Measurements from ENCODE around the gene WBP2. TPM values are rescaled to one million over a fixed set of nuclear protein-coding genes. Genes with fewer than 3 reads are reported as not detected.

The WBP2 gene
- total RNA-seq, 1 donor from 2014 or later: 57.5 TPM

DNA sequence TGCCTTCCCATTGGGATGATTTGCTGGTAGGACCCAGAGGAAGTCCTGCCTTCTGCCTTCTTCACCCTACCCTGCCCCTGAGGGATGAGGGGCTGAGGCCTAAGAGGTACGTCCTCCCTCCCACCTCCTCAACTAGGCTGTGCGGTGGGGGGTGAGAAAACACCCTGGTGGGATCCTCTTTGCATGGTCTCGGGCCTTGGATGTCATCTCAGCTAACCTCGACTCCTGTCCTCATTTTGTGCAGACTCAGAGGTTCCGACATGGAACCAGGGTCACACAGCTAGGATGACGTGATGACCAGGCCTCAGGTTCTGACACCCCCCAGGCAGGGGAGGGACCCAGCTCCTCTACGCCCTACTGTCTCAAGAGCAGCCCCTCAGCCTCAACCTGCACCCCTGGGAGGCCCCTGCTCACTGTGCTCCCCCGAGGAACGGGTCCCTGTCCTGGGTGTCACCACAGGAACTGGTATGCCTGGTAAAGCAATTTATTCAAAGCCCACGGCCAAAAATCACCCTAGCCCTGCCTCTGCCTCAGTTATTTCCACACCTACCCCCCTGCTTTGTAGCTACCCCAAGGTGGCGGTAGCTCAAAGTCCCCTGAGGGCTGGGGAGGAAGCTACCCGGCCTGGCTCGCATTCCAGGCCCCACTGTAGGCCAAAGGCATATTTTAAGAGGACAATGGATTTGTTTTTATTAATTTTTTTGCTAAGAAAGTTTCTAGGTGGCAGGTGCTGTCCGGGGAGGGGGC, 28.4 kb downstream of the WBP2 start:
- ATAC-seq: no peak

DNA sequence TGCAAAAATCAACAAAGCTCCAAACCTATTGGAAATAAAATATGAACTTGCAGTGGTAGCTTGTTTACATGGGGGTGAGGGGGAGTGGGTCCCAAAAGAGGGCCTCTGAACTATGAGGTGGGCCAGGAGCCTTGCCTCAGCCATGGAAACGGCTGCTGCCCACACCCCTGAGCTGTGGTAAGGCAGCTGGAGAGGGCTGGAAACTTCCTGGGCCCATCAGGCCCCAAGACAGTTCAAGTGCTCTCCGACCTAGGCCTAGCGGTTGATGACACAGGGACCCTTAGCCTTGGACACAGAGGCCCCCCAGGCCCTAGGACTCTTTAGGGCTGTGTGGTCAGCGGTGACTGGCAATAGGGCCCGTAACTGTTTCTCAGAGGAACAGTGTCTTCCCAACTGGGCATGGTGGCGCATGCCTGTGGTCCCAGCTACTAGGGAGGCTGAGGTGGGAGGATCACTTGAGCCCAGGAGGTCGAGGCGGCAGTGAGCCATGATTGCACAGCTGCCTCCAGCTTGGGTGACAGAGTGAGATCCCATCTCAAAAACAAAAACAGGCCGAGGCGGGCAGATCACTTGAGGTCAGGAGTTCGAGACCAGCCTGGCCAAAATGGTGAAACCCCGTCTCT, 29.3 kb downstream of the WBP2 start:
- no peak for ATAC-seq

DNA sequence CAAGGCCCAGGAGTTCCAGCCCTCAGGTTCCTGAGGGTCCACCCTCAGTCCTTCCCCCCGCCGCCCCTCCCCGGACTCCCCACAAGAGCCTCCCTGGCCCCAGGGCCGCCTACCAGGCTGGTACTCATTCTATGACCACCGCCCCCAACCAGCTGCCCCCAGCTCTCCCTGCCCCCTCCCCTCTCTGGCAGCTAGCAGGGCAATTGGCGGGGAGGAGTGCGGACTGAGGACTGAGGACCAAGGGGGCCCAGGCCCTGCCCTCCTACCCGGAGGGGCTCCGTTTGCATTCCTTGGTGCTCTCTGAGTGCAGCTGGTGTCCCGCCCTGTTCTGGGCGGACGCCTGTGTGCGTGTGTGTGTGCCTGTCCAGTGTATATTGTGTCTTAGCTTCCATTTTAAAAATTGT, 30.0 kb downstream of the WBP2 start:
- no peak for ATAC-seq

DNA sequence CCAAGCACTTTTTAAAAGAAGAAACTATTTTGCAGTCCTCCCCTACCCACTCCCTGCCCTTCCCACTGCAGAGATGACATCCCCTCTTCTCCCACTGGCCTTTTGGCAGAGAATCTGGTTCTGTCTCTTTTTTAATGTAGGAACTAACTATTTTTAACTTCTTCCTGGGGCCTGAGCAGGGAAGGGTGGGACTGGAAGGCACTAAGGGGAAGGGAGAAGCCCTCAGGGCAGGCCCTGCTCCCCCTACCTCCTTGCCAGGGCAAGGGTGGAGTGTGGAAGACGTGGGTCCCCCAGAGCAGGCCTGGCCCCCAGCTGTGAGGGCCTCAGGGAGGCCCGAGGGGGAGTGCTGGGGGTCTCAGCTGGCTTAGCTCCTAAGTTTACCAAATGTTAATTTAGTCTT, 30.5 kb downstream of the WBP2 start:
- ATAC-seq: no peak

DNA sequence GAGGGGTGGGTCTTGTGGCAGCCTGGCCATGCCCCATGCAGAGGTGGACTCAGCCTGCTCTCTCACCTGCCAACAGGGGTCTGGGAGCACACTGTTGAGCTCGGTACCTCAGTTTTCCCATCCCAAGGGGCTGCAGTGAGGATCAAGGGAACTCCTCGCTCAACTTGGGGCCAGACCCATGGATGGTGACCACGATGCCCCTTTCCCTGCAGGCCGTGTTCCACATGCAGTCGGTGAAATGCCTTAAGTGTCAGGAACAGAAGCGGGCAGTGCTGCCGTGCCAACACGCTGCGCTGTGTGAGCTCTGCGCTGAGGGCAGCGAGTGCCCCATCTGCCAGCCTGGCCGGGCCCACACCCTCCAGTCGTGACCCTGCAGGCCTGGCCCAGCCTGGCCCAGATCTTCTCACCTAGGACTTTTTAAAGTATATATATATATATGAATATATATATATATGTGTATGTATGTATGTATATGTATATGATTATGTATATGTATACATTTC, 31.0 kb downstream of the WBP2 start:
- no peak for ATAC-seq

DNA sequence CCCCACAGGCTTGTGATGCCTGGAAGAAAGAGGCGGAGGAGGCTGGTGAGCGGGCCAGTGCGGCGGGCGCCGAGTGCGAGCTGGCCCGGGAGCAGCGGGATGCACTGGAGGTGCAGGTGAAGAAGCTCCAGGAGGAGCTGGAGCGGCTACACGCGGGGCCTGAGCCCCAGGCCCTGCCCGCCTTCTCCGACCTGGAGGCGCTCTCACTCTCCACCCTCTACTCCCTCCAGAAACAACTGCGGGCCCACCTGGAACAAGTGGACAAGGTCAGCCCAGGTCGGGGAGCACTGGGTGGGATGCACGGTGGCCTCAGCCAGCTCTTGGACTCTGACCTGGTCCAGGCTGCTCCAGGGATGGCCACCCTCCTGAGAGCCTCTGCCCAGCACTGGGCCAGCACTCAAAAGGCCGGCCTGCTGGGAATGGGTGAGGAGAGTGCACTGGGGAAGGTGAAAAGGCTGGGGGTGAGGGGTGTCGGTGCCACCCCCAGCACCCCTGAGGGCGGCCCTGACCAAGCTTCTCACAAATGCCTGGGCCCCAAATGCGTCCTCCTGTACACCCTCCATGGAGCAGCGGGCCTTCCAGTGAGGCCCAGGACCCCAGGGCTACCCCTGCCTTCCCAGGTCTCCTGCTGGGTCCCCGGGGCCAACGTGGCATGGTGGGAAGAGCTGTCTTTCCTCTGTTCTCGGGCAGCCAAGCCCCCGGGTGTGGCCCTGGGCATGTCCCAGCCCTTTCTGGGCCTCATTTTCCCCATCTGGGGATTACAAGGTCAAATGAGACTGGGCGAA, 31.7 kb downstream of the WBP2 start:
- ATAC-seq: no peak

DNA sequence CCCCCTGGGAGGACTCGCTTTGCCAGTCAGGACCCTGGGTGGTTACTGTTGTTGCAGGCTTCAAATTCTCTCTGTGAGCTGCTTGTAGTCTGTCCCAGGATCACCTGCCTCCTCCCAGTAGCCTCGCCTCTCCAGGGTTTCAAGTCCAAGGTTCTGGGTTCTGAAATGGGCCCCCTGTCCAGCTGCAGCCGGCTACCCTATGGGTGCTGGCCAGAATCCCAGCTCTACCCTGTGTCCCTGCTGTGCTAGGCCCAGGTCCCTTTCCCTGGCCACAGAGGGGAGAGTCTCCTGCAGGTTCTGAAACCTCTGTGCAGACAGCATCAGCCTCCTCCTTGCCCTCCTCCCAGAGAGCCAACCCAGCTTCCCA, 32.4 kb downstream of the WBP2 start:
- no peak for ATAC-seq

DNA sequence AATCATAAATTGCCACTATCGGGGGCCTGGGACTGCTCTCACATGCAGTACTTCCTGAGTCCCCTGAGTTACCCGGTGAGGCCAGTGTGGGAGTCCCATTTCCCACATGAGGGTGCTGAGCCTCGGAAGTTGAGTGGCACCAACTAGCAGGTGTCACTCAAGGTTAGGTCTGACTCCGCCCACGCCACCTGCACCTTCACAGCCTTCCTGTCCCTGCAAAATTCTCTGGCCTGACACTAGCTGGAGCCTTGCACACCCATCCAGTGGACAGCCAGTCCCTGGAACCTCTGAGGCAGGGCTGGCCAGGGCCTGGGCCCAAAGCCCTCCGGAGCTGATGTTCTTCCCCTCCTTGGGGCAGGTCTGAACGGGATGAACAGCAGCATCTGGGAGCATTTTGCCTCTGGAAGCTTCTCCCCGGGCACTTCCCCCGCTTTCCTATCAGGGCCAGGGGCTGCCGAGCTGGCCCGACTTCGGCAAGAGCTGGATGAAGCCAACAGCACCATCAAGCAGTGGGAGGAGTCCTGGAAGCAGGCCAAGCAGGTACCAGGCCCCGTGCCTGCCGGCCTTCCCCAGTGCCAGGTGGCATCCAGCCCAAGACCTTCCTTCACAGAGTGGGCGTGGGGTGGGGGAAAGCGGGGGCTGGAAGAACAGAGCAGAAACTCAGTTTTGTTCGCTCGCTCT, 32.9 kb downstream of the WBP2 start:
- ATAC-seq: no peak

DNA sequence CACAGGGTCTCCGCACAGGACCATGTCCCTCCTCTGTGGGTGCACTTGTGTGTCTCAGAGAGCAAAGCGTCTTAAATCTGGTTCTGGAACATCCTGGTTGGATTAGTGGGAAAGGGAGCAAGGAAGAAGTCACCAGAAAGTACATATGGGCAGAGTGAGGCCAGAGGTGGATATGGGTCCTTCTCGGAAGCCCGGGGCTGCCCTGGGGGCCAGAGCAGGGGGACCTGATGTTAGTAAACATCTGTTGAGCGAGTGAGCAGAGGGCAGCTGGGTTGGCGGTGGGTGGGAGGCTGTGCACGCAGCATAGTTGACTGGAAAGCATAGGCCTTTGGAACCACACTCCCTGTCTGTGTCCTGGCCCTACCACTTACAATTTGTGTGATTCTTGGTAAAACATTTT, 33.6 kb downstream of the WBP2 start:
- ATAC-seq: no peak

DNA sequence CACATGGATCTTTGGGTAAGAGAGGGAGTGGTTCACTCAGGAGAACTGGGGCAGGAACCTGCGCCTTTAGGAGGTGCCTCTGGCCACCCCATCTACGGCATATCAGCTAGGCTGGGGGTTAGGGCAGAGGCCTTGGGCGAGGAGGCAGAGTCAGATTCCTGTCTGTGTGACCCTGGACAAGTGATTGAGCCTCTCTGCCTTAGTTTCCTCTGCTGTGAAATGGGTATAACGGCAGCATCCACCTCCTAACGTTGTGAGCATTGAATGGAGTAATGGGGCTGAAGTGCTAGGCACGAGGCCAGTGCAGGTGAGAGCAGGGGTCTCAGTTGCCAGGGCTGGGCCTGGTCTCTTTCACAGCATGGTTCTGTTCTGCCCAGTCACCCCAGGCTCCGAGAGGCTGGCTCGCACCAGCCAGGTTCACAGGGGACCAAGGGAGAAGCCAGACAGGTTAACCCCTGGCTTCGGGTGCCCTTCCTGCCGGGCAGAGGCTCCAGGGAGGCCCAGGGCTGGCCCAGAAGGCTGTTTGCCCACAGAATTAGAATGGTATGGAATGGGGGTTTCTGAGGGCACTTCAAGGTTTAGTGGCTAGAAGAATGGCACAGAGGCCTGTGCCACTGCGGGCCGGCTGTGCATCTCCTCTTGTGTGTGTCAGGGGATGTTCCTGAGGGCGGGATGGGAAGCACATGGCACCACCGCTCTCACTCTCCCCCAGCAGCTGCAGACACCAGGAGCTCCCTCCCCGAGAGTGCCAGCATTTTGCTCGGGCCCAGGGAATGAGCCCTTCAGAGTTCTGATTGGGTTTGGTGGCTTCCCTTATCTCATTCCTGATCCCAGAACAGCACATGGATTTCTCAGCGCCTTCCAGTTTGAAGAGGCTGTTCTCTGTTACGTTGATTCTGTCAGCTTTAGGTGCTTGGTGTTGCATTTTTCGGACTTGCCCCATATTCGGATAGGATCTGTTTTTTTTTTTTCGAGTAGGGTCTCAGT, 34.7 kb downstream of the WBP2 start:
- no peak for ATAC-seq

DNA sequence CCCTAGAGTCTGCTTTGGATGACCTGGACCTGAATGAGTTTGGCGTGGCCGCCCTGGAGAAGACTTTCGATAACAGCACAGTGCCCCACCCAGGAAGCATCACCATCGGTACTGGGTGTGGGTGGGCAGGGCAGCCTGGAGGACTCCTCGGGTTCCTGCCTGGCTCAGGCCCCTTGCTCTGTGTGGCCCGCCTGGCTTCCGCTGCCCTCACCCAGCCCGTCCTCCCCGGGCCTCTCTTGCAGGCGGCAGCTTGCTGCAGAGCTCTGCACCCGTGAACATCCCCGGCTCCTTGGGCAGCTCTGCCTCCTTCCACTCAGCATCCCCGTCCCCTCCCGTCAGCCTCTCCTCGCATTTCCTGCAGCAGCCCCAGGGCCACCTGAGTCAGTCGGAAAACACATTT, 35.5 kb downstream of the WBP2 start:
- ATAC-seq: peak; percentile 26

DNA sequence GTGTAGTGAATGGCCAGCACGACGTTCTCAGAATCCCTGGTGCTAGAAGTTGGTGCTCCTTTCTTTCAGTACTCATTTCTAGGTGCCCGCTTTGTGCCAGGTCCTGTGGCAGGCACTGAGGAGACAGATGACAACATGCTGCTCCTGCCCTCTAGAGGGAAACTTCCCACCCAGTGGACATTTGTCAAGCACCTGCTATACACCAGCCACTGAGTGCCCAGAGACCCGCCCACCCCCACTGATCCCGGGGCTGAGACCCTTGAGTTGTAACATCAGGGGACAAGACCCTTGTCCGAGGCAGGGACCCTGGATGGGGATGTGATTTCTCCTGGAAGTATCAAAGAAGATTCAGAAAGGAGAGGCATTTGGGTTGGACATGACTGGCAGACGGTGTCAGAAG, 36.0 kb downstream of the WBP2 start:
- ATAC-seq: no peak

DNA sequence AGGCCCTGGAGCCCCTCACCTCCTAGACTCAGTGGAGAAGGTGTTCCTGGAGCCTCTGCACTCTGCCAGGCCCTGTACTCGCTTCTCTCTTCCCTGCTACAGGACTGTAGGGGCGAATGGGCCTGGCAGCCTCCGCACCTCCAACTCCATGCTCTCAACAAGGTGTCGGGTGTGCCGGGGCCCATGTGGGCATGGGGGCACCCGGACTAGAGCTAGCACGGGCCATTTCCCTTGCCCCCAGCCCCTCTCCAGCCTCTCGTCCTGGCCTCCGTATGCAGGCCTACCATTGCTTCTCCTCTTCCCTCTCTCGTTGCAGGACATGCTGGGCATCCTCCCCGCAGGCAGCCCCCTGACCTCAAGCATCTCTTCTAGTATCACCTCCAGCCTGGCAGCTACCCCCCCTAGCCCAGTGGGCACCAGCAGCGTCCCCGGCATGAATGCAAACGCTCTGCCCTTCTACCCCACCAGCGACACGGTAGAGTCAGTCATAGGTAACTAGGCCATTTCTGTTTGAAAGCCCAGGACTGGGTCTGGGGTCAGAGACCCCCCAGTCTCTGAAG, 36.7 kb downstream of the WBP2 start:
- no peak for ATAC-seq

DNA sequence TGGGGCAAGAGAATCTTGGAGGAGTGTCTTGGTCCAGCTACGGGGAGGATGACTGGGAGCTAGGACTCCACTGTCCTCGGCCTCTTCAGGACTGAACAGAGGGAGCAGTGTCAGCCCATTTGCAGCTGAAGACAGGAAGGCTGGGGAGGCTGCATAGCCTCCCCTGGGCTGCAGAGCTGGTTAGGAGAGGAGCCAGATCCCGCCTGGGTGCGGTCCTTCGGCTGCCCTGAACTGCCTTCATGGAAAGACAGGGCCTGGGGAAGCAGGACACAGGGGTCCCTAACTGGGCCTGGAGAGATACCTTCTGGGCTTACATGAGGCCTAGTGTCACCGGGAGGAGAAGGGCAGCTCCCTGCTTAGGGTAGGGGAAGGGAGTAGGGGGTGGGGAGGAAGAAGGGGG, 37.6 kb downstream of the WBP2 start:
- no peak for ATAC-seq

DNA sequence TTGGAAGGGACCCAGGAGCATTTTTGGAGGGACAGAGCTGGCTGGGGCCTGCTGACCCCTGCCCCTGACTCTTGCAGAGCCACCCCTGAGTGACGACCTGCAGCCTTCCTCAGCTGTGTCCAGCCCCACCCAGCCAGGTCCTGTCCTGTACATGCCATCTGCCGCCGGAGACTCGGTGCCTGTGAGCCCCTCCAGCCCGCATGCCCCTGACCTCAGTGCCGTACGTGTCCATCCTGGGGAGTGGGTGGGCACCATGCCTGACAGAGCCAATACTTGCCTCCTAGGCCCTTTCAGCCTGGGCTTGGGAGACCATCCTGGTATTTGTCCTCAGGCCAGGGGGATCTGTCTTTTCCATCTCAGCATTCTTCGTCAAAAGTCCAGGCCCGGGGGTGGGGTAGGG, 38.4 kb downstream of the WBP2 start:
- no peak for ATAC-seq

DNA sequence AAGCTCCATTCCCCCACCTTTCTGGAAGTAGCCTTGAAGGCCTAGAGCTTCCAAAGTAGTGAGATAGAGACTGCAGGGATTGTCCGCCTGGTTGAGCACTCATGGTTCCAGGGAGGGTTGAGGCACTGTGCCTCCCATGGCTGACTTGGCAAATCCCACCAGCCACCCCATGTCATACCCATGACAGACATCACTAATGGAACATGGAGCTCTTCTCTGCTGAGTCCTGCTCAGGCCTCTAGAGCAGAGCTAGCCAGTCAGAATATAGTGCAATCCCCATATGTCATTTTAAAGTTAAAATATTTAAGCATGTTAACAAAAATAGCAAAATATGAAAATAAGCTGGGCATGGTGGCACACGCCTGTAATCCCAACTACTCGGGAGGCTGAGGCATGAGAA, 39.7 kb downstream of the WBP2 start:
- ATAC-seq: no peak

DNA sequence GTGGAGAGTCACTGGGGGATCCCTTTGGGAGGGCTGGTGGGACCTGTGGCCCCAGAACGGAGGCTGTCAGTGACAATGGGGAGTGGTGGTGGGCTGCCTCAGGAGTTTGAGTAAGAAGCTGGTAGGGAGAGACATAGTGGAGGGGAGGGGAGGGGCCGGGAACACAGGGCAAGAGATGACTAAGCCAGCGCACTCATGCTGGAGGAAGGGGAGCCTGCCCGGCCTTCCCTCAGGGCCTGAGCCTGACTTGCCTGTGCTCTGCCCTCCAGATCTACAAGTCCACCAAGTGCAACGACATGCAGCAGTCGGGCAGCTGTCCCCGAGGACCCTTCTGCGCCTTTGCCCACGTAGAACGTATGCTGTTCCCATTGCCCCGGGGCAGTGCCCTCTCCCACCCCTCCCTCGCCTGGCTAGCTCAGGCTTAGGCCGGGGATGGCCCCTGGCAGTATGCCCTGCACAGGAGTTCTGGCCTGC, 40.2 kb downstream of the WBP2 start:
- peak; percentile 66 for ATAC-seq

DNA sequence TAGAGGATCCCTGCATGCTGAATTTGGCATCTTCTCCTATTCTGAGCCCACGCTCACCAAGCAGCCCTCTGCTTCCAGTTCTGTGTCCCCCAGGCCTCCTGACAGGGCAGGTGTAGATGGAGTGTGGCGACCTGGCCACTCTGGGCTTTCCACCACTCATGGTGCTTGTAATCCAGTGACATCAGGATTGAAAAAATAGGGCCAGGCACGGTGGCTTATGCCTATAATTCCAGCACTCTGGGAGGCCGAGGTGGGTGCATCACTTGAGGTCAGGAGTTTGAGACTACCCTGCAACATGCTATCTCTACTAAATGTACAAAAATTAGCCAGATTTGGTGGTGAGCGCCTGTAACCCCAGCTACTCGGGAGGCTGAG, 41.1 kb downstream of the WBP2 start:
- no peak for ATAC-seq

DNA sequence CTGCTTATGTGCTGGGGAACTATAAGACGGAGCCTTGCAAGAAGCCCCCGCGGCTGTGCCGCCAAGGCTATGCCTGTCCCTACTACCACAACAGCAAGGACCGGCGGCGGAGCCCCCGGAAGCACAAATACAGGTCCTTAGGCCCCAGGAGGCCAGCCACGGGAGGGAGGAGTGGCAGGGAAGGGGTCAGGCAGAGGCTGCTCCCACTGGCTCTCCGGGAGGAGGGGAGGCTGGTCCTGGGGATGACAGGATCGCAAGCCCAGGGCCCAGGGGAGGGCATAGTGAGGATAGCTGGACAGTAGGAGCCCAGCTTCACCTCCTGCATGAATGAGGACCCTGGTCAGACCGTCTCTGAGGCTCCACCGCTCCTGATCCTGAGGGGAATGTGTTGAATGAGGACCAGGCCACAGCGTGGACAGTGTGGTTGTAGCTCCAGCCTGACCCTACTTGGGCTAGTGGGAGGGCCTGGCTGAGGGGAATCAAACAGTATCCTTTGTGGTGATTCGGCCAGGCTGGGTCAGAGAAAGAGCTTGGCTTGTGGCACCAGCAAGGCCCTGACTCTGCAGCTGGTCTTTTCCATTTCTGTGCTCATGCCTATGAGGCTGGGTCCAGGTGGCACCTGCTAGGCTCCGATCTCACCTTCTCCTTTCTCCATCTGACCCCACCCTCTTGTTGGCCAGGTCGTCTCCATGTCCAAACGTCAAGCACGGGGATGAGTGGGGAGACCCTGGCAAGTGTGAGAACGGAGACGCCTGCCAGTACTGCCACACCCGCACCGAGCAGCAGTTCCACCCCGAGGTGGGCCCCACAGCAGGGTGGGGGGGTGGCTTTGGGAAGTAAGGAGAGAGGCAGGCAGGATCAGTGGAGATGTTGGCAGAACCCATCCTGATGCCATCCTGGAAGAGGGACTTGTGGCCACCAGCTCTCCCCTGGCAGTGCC, 41.8 kb downstream of the WBP2 start:
- no peak for ATAC-seq
